LoVo (cell line): ENCODE data around the gene HS1BP3.

Source experiments
- DNase-seq: peaks from one replicate; pipeline ENCODE4 v3.0.0-alpha.2; 2016; ENCODE audit warnings: low spot score

The HS1BP3 gene

GRCh38 chr2:20663196-20664070 is 12.5 kb upstream of the HS1BP3 start:
- DNase-seq = no peak

- no peak for DNase-seq
Observed at GRCh38 chr2:20662308-20662937, 11.5 kb upstream of the HS1BP3 start.

GRCh38 chr2:20661421-20662307 is 10.8 kb upstream of the HS1BP3 start:
- peak; percentile 65 for DNase-seq

- no peak for DNase-seq
Observed at GRCh38 chr2:20660506-20661420, 9.9 kb upstream of the HS1BP3 start.

GRCh38 chr2:20657522-20658235 is 6.8 kb upstream of the HS1BP3 start:
- DNase-seq = no peak

GRCh38 chr2:20656561-20656960 is 5.7 kb upstream of the HS1BP3 start:
- DNase-seq = no peak

- no peak for DNase-seq
Observed at GRCh38 chr2:20654535-20654813, 3.6 kb upstream of the HS1BP3 start.

GRCh38 chr2:20653695-20654534 is 3.0 kb upstream of the HS1BP3 start:
- DNase-seq = no peak

GRCh38 chr2:20652673-20653575 is 2.0 kb upstream of the HS1BP3 start:
- DNase-seq = no peak

GRCh38 chr2:20652141-20652540 is 1.2 kb upstream of the HS1BP3 start:
- no peak for DNase-seq

GRCh38 chr2:20651731-20652099 is 817 bp upstream of the HS1BP3 start:
- no peak for DNase-seq

- peak; percentile 15 for DNase-seq
Observed at GRCh38 chr2:20650393-20650876, 463 bp downstream of the HS1BP3 start.

GRCh38 chr2:20649976-20650375 is 922 bp downstream of the HS1BP3 start:
- DNase-seq = no peak

- DNase-seq = no peak
Observed at GRCh38 chr2:20649576-20649975, 1.3 kb downstream of the HS1BP3 start.

GRCh38 chr2:20648831-20649230 is 2.1 kb downstream of the HS1BP3 start:
- no peak for DNase-seq

GRCh38 chr2:20648206-20648605 is 2.7 kb downstream of the HS1BP3 start:
- no peak for DNase-seq

- no peak for DNase-seq
Observed at GRCh38 chr2:20647738-20648137, 3.2 kb downstream of the HS1BP3 start.

- DNase-seq = no peak
Observed at GRCh38 chr2:20647211-20647610, 3.7 kb downstream of the HS1BP3 start.

- DNase-seq = no peak
Observed at GRCh38 chr2:20646446-20646845, 4.5 kb downstream of the HS1BP3 start.
